ENCODE results near the gene SS18. TPM values are rescaled to one million over a fixed set of nuclear protein-coding genes. Genes with fewer than 3 reads are reported as not detected.

The SS18 gene
- total RNA-seq, 1 experiment from 2014 or later = 98.7 TPM

DNA sequence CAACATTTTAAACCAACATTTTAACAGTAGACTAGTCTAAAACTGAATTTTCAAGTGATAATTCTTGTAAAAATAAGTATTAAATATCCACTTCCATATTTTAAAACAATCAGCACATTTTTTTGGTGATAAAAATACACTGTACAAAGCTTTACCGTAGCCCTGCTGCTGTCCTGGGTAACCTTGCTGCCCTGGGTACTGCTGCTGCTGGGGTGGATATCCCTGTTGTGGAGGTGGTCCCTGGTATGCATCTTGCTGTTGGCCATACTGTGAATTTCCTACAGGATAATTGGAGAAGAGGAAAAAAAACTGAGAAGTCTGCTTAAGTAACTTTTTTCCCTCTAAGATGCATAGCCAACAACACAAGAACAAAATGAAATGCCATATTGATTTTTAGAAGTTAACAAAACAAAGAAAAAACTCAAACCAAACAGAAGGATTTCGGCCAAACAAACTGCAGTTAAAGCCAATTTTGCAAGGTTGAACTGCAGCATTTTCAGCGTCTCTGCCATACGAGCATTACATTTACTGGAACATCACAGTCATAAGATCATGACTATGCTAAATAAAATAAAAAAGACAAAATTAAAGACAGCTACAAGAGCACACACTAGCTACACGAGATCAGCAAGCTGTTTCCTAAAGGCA, 55.4 kb downstream of the SS18 start:
- Histone ChIP-seq H3K27me3 (ENCODE audit: low read length) (no peaks in the 10 kb centered on the region), H3K9ac (ENCODE audit: low read length) (no peak overlapping the region), H3K4me3 (ENCODE audit: low read length) (no peak overlapping the region), H3K79me2 (ENCODE audit: low read length) (no peaks in the 10 kb centered on the region), H3K9me3 (ENCODE audit: low read length) (no peaks in the 10 kb centered on the region), H2AFZ (ENCODE audit: low read length) (no peak overlapping the region), H3K4me1 (ENCODE audit: insufficient read depth, low read length) (no peaks in the 10 kb centered on the region), H3F3A (ENCODE audit: low read length, unreplicated experiment) (no peaks in the 10 kb centered on the region), H3K27ac (ENCODE audit: low read length) (no peak overlapping the region), H3K36me3 (ENCODE audit: low read depth, low read length) (peaks cover 68% of the 10 kb centered on the region), H4K20me1 (ENCODE audit: low read length) (0 out of 2 replicates have a peak, but pooled peaks cover under 1% of the 10 kb centered on the region), H3K9me2 (replicated peaks; ENCODE audit: low read length) (no peaks in the 10 kb centered on the region), H3K4me2 (ENCODE audit: low read length) (no peak overlapping the region)
- ChIA-PET POLR2A (ENCODE audit: unreplicated experiment) (no interaction called here), CTCF (no interaction called here)
- TF ChIP-seq, protein P1, sequence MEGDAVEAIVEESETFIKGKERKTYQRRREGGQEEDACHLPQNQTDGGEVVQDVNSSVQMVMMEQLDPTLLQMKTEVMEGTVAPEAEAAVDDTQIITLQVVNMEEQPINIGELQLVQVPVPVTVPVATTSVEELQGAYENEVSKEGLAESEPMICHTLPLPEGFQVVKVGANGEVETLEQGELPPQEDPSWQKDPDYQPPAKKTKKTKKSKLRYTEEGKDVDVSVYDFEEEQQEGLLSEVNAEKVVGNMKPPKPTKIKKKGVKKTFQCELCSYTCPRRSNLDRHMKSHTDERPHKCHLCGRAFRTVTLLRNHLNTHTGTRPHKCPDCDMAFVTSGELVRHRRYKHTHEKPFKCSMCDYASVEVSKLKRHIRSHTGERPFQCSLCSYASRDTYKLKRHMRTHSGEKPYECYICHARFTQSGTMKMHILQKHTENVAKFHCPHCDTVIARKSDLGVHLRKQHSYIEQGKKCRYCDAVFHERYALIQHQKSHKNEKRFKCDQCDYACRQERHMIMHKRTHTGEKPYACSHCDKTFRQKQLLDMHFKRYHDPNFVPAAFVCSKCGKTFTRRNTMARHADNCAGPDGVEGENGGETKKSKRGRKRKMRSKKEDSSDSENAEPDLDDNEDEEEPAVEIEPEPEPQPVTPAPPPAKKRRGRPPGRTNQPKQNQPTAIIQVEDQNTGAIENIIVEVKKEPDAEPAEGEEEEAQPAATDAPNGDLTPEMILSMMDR (conservative IDR thresholded peaks at IDR 0.05; ENCODE audit: low read depth, low read length) = no peak
- no peak for TF ChIP-seq EZH2phosphoT487 (IDR thresholded peaks at IDR 0.05; ENCODE audit: borderline replicate concordance, low read length)
- TF ChIP-seq EZH2 (IDR thresholded peaks at IDR 0.05; ENCODE audit: low read length, unreplicated experiment) = no peak
- intact Hi-C loops (cut with micrococcal nuclease) = loop anchor here (5.0 kb wide), 1 partner anchor 37 kb away; no protein-coding TSS in a partner anchor
- no TSS peak for BruUV-seq (replicated peaks)
- ATAC-seq = no peak
- no peak for DNase-seq

DNA sequence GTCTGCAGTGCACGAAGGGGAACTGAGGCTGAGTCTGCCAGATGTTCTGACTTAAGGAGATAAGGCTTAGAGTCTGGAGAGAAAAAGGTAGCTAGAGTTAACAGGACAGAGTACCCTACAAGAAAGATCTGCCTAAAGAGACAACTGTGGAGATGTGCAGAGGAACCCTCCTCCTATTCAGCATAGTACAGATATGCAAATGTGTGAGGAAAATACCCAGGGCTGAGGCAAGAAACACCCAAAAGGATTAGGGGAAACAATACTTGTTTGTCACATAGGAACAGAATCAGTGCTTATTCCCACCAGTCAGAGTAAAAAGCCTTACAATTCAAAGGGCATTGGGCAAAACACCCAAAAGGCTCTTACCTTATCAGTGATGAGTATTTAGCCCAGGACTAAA, 67.8 kb downstream of the SS18 start:
- Histone ChIP-seq H2AFZ (ENCODE audit: low read length) (no peak overlapping the region), H3K4me3 (ENCODE audit: low read length) (no peak overlapping the region), H3K9me3 (ENCODE audit: low read length) (no peaks in the 10 kb centered on the region), H3K27me3 (ENCODE audit: low read length) (no peaks in the 10 kb centered on the region), H3K4me2 (ENCODE audit: low read length) (no peak overlapping the region), H3K36me3 (ENCODE audit: low read depth, low read length) (peaks cover 66% of the 10 kb centered on the region), H3K27ac (ENCODE audit: low read length) (no peak overlapping the region), H3F3A (ENCODE audit: low read length, unreplicated experiment) (peaks cover 4% of the 10 kb centered on the region), H3K4me1 (ENCODE audit: insufficient read depth, low read length) (peaks cover 8% of the 10 kb centered on the region), H3K9me2 (replicated peaks; ENCODE audit: low read length) (no peaks in the 10 kb centered on the region), H4K20me1 (ENCODE audit: low read length) (no peaks in the 10 kb centered on the region; the same call in 1 of the 2 replicates), H3K79me2 (ENCODE audit: low read length) (no peaks in the 10 kb centered on the region), H3K9ac (ENCODE audit: low read length) (no peak overlapping the region)
- ChIA-PET CTCF (no interaction called here), POLR2A (ENCODE audit: unreplicated experiment) (no interaction called here)
- no TSS peak for BruUV-seq (replicated peaks)
- intact Hi-C loops (cut with micrococcal nuclease) = no loop called here
- DNase-seq (no peak), ATAC-seq (no peak)
- TF ChIP-seq EZH2phosphoT487 (IDR thresholded peaks at IDR 0.05; ENCODE audit: borderline replicate concordance, low read length) (no peak), EZH2 (IDR thresholded peaks at IDR 0.05; ENCODE audit: low read length, unreplicated experiment) (no peak)
- TF ChIP-seq, protein P1 (conservative IDR thresholded peaks at IDR 0.05; ENCODE audit: low read depth, low read length) = no peak

DNA sequence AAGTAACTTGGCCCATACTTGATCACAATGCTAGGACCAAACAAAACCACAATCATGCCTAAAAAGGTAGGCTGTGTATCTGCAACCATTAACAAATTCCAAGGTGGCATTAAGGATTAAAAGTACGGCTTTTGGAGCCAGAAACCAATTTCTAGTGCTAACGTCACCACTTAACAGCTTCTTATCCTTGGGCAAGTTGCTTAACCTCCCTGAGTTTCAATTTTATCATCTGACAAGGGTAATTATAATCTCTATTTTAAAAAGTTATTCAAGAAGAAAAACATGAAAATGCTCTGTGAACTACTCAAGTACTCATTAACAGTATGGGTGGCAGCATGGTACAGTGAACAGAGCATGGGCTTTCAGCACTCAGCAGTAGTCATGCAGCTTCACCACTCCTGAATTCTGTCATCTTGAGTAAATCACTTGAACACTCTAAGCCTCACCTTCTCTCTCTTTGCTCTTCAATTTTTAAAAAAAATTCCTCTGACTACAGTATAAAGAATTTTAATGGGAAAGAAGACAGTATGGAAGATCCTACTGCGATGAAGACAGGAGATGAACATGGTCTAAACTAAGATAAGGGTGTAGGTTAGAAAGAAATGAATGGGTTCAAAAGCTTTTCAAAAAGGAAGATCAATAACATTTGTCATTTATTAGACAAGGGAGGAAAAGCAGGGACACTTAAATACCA, 69.2 kb downstream of the SS18 start:
- DNase-seq (no peak), ATAC-seq (no peak)
- no peaks in the 10 kb centered on the region; the same call in 1 of the 2 replicates for H4K20me1 ChIP-seq (ENCODE audit: low read length)
- no TSS peak for BruUV-seq (replicated peaks)
- CTCF ChIA-PET = no interaction called here
- POLR2A ChIA-PET (ENCODE audit: unreplicated experiment) = no interaction called here
- no peaks in the 10 kb centered on the region for H3K9me3 ChIP-seq (ENCODE audit: low read length)
- peaks cover 8% of the 10 kb centered on the region for H3K4me1 ChIP-seq (ENCODE audit: insufficient read depth, low read length)
- intact Hi-C loops (cut with micrococcal nuclease) = no loop called here
- no peak overlapping the region for H2AFZ ChIP-seq (ENCODE audit: low read length)
- no peaks in the 10 kb centered on the region for H3K9me2 ChIP-seq (replicated peaks; ENCODE audit: low read length)
- no peak overlapping the region for H3K9ac ChIP-seq (ENCODE audit: low read length)
- H3K27me3 ChIP-seq (ENCODE audit: low read length) = no peaks in the 10 kb centered on the region
- no peak for TF ChIP-seq EZH2 (IDR thresholded peaks at IDR 0.05; ENCODE audit: low read length, unreplicated experiment)
- TF ChIP-seq, protein P1 (conservative IDR thresholded peaks at IDR 0.05; ENCODE audit: low read depth, low read length) = no peak
- no peaks in the 10 kb centered on the region for H3K79me2 ChIP-seq (ENCODE audit: low read length)
- peaks cover 77% of the 10 kb centered on the region for H3K36me3 ChIP-seq (ENCODE audit: low read depth, low read length)
- H3K4me3 ChIP-seq (ENCODE audit: low read length) = no peak overlapping the region
- no peak overlapping the region for H3K4me2 ChIP-seq (ENCODE audit: low read length)
- H3K27ac ChIP-seq (ENCODE audit: low read length) = no peak overlapping the region
- peaks cover 4% of the 10 kb centered on the region for H3F3A ChIP-seq (ENCODE audit: low read length, unreplicated experiment)
